Sigmoid colon (tissue), 4 donors: ENCODE measurements around the gene KRTAP19-8.

ENCODE experiments used
- CTCF ChIP-seq, 4 experiments: fragments of 450-650 bp in 3 of 4; fragments of 200-600 bp in 1 of 4; IDR thresholded peaks; one replicate each; pipeline ENCODE4 v1.5.1; 2016 to 2019; ENCODE audit warnings: antibody characterized with exemption in 4 of 4, mild to moderate bottlenecking in 3 of 4, moderate library complexity in 2 of 4
- EP300 ChIP-seq, 4 donors: sonication (generic); formaldehyde crosslinking; IDR thresholded peaks; one replicate each; pipeline ENCODE4 v1.6.1; 2017; ENCODE audit warnings: antibody characterized with exemption in 4 of 4

DNA sequence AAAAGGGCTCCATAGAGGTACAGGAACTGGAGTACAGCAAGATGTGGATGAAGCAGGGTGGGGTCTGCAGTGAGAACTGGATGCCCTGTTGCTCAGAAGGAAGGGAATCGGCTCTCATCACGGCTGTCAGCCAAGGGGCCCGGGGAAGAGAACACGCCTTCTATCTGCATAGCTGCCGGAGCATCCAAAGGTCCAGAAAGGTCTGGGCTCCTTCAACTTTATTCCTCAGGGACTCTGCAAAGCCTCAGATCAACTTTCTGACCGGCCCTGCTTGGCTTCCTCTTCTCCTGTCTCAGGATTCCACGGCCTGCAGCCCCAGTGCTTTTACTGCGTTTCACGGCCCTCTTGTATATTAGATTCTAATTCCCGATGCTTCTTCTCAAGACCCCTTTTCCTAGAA is 34.8 kb downstream of the KRTAP19-8 start:
- no peak for TF ChIP-seq EP300 (IDR thresholded peaks at IDR 0.05)
- no peak for TF ChIP-seq CTCF (IDR thresholded peaks at IDR 0.05)
